IPS-NIHi7 (cell line): Measurements from ENCODE around the gene HEATR1.

Experiments used
- DNase-seq: peaks from one replicate; pipeline ENCODE4 v3.0.0; 2012; ENCODE audit warnings: mixed read lengths; ENCODE audit errors: extremely low spot score

The HEATR1 gene

DNA sequence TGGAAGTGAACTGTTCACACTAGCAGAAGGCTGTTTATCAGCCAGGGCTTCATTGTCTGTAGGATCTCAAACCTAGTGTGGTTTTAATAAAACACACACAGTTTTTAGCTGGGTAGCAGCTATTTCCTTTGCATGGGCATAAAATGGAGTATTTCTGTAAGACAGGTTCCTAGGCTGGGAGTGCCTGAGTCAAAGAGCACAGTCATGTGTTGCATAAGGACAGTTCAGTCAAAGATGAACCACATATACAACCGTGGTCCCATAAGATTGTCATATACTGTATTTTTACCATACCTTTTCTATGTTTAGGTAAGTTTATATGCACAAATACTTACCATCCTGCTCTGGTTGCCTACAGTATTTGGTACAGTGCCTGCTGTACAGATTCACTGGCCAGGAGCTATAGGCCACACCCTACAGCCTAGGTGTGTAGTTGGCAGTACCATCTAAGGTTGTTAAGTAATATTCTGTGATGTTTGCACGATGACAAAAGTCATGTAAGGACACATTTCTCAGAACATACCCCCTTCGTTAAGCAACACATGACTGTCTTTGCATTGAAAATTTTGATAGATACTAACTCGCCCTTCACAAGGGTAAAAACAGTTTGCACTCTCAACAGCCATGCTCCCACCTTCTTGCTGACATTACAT, 63.4 kb downstream of the HEATR1 start:
- DNase-seq, result no peak

DNA sequence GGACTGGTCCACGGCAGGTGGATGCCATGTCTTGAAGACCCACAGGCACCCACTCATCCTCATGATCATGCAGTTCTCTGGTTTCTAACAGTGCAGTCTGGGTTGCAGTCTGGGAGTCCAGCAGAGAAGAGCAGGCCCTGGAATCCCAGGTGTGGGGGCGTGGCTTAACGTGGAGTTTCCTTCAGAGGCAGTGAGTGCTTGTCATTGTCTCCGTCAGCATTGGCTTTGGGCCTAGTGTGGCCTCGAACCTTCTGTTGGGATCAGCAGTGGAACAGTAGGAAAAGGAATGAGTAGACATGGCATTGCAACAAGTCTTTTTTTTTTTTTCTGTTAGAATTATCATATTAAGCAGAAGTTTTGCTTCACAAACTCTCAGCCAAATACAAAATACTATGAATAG, 67.8 kb downstream of the HEATR1 start:
- DNase-seq, result no peak

DNA sequence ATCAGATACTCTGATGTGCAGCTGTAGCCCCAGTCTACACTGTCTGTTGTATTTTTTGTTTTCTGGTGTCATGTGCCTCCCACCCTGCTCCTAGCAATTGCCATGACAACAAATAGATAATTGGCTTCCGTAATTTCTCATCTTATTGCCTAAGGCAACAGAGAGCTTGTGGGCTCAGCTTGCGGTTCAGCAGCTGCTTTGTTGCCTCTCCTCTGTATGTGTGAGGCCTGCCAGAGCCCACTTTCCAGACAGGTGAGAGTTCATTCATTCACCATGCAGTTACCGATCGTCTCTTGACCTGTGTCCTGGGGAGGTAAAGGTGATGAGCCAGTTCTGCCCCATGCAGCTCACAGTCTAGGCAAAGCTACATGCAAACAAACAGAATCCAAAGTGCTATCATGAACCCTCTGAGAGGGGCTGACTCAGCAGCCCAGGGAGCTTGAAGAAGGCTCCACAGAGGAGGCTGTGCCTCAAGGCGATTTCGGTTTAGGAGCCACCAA, 68.6 kb downstream of the HEATR1 start:
- no peak for DNase-seq

DNA sequence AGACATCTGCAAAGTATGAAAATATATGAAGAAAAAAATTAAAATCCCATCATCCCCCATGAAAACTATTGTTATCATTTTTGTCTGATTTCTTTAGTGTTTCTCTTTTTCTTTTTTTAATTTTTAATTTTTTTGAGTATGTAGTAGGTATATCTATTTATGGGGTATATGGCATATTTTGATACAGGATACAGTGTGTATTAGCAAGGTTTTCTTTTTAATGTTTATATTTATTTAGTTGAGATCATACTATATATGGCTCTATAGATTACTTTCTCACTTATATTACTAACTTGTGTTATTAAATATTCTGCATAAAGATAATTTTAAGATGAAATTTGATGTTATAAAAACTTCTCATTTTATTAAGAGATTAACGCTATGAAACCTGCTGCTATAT, 69.1 kb downstream of the HEATR1 start:
- DNase-seq, result no peak

DNA sequence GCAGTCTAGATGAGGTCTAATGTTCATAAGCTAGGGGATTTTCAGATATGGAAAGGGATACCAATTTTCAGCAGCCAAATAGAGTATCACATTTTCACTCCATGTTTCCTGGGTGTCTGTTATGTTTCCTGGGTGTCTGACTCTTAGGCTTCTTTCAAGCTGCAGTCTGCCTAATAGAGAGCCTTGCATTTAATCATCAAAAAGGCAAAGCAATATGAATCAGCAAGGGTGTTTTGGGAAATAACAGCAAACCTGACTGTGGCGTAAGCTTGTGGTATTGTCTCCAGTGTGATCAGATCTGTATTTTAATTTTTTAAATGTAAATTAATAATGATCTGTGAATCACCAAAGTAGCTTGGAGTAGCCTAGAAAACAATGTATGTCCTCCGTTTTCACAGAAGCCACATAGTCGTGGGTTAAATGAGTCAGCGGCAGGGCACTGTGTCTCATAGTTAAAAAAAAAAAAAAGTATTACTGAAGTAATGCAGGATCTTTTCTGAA, 70.1 kb downstream of the HEATR1 start:
- no peak for DNase-seq

DNA sequence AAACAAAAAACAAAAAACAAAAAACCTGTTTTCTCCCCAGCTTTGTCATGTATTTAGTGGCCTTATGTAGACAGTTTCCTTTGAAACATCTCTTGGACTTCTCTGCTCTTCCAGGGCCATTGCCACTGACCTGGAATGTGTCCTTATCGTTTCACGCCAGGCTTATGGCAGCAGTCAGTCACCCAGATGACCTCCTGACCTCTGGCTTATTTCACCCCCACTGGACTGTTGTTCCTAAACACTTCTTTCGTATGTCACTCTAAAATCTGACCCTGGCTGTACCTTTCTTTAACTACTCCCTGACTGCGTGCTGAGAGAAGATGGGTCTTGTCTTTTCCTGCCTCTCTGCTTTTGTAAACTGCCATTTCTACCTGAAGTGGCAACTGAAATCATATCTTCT, 71.5 kb downstream of the HEATR1 start:
- DNase-seq, result no peak

DNA sequence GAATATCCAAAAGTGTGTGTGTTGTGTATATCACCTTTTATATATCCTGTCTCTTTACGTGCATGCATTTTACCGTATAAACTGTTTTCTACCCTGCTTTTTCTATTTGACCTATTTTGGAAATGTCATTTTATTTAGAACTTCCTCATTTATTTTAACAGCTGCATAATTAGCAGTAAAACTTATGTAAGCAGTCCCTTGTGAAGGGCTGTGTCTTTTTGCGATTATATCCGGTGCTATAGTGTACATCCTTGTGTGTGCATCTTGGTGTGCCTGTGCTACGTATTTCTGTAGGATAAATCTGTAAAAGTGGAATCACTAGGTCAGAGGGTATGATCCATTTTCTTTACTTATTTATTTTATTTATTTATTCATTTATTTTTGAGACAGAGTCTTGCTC, 73.4 kb downstream of the HEATR1 start:
- no peak for DNase-seq

DNA sequence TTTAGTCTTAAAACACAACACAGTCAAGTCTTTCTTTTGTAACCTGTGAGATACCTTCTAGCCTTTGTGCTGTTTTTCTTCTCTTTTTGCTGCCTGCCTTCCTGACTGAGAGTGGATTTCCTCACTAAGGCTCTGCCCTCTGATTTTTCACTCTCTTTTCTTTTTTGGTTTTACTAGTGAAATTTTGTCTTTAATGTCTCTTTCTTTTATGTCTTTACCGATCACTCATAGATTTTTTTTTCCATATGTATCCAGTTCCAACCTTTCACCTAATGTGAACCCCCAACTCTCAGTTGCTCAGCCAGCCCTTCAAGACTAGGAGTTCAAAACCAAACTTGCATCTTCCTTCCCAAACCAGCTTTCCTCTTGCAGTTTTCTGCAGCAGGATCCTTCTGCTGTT, 74.0 kb downstream of the HEATR1 start:
- no peak for DNase-seq

DNA sequence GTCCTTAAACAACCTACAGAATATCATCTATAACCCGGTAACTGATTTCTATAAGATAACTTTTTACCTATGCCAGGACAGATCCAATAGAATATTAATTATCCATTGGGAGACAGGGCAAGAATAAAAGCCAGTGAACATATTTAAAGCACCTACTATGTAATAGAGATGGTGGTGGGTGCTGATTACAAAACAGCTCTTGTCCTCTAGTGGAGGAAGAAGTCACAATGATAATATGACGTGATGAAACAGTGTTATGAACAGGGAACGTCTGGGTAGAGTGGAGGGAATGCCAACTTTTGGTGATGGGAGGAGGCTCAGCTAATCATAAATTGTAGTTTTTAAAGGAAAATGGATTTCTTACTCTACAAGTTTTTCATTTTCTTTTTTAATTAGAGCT, 78.2 kb downstream of the HEATR1 start:
- no peak for DNase-seq

DNA sequence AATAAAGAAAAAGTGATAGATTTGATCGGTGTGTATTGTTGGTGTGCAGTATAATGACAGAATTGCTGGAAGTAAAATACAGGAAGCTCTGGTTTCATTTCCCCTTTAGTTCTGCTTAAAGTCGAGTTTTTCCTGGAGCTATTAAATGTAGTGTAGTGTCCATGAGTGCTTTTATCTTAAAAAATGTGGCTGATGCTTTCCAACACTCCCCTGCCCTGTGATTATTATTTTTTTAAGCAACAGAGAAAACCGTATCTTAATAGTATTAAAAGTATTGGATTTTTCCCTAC, 79.5 kb downstream of the HEATR1 start:
- no peak for DNase-seq

DNA sequence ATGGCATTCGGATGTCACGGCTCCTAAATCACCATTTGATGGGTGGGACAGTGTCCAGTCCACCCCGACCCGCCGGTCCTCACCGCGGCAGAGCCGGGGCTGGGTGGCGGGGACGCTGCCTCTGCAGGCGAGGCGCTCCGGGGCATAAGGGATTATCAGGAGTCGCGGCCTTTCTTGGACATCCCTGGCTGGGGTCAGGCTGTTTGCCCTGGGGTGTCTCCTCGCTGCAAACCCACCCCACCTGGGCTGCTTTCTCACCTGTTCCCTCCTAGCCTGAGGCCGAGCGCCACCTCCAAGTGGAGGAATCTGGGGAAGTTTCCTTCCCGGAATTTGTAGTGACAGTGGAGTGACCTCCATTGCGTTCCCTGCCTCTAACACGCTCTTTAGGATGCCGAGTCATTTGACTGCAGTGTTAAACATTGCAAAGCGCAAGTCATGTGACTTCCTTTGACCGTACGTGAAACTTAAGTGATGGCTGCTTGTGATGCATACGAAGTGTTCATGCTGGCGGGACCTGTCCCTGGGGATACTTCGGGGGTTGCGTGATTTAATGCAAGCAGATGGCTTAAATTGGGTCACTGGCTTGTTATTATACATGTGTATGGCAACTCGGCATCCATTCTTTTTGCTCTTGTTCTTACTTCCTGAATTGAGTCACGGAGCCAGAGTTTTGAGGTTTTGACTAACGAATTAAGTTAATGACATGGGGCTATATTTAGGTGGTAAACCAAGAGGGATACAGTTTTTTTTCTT, 80.0 kb downstream of the HEATR1 start:
- peak; percentile 66 for DNase-seq

DNA sequence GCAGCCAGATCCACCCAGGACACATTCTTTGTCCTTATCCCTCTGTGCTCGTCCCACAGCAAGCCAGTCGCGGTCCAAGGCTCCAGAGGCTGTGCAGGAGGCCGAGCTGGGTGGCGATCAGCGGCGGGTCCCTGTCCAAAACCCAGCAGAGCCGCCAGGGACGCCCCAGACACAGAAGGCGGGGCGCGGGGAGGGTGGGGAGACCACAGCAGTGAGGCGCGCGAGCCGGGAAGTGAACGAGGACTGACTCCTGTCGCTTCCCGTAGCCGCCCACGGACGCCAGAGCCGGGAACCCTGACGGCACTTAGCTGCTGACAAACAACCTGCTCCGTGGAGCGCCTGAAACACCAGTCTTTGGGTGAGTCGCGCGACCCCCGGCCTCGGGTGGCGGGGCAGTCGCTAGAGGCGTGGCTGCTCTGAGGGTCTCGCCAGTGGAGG, 80.6 kb downstream of the HEATR1 start, which contains the start of gene LGALS8:
LGALS8 (plus strand) TSS at position 279 of the 438 bp plus-strand sequence. CDS start 2,089 bp downstream, outside the sequence.
- DNase-seq, result peak; percentile 70

DNA sequence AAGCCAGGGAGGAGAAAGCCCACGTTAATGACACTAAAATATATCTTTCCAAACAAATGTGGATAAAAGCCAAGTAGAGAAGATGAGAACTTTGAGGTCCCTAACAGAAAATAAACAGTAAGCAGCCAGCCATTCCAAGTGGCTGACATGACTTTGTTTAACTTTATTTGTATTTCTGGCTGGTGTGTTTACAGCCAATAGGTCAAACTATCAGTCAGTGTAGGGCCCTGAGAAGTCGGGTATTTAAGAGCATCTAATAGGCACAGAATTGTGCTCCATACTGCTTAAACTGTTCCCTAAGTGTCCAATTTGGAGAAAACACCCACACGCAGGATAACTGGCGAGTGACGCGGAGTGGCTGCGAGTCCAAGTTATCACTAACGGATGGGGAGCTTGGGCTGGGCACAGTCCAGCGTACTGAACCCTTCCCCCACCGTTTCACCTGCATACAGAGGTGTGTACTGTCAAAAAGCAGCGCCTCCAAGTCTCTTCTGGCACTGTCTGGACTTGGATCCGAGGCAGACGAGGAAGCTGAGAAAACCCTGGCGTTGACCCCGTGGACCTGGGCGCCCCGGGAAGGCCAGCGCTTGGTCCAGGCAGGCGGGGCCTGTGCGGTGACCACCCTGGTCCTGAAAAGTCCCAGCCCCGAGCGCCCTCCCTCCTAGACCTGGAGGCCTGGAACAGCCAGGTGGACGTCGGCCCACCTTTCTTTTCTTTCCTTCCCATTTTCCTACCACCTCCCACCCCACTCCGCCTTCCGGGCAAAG, 81.2 kb downstream of the HEATR1 start:
- DNase-seq, result peak; percentile 48

DNA sequence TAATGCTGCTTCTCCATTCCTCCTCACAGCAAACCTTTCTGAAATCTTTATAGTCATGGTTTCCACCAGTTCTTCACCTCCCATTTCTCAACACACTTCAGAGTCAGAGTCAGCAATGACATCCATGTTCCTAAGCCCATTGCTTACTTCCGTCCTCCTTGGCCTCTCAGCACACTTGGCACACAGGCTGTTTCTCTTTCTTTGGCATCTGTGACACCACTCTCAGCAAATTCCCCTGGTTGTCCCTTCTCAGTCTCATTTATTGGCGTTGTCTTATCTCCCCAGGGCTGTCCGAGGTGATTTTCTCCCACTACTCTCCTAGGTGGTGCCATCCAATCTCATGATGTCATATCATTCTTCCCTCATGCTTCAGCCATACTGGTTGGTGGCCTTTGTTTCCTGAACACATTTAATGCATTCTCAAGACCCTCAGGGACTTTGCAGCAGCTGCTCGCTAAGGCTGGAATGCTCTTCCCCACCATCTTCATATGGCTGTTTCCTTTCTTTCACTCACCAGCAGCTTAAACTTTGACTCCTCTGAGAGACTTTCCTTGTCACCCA, 83.8 kb downstream of the HEATR1 start:
- no peak for DNase-seq

DNA sequence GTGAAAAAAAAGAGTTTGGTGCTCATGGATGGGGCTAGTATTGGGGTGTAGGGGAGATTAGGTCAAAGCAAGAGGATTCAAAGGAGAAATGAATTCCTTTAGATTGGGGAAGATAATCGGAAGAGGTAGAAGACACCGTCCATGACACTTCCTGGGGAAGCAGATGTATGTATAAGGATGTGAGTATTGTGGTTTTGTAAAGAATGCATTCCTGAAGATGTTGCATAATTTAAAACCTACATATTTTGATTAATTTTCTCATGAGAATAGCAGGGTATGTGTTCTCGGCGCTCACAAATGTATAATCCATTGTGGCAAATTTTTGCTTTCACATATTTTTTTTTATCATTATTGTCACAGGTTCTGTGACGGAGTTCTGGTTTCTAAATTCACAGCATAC, 86.0 kb downstream of the HEATR1 start:
- DNase-seq, result no peak

DNA sequence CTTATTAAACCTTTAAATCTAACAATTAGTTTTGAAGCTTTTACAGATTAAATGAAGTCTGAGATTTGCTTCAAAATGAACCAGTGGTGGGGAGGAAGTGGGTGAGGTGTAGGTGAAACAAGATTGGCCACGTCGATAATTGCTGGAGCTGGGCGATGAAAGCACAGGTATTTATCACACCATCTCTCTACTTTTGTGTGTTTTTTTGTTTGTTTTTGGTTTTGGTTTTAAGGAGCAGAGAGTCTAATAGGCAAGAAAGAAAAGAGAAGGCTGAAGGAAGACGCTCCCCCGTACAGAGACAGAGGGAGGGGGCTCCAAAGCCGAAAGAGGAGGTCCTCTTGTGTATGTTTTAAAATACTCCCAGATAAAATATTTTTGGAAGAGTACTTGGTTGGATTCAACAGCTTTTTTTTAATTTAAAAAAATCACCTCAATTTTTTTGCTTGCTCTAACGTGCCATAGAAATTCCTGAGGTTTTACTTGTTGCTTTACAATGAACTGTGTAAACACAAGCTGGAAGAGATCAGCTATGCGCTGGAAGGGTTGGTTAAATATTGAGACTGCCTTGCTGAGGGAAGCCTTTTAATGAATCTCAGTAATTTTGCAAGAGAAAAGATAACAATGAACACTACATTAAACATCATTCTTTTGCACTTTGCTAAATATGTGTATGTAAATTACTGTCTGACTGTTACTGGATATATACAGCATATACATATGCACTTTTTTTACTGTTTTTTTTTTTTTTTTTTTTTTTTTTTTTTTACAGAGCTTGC, 87.2 kb downstream of the HEATR1 start:
- no peak for DNase-seq

DNA sequence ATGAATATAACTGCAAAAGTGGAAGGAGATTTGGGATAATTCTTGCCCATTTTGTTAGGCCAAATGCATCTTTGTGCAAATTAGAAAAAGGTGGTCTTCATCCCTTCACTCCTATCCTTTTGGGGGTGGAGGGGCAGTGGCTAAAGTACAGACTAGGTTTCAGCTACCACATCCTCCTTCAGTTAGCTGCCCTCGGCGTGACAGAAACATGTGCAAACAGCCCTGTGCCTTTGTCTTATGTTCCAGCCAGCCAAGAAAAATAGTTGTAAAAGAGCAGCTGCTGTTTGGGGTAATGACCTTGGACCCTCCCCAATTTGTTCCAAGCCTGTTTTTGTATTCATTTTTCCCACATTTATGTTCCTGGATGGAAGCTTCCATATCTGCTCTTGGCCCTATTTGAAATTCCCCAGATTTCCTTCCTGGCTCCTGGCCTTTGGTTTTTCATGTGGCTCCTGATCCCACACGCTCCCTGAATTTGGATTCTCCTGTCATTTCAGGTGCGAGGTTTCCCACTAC, 88.8 kb downstream of the HEATR1 start:
- no peak for DNase-seq

DNA sequence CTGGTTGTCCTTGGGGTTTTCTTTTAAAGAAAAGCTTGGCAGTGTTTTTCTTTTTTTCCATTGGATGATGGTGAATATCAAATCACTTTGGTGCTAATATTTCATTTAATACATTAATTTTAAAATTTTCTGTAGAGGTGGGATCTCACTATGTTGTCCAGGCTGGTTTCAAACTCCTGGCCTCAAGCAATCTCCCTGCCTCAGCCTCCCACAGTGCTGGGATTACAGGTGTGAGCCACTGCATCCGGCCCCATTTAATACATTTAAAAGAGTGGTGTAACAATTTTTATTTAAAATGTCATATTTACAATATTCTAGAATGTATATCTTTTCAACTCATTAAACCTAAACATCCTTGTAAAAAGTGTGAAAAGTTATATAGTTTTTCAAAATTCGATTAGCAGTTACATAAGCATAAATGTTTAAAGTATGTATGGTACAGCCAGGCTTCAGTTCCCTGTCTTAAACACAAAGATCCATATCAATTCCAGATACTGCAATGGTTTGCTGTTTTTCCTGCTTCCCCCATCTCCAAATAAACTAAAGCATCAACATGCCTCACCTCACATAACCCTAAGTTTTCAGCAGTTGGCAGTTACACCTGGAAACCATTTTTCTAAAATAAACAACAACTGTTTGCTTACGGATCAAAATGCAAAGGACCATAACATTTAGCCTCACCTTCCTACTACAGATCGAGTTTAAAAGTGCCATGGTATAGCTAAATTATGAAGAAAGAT, 89.4 kb downstream of the HEATR1 start:
- DNase-seq, result no peak

DNA sequence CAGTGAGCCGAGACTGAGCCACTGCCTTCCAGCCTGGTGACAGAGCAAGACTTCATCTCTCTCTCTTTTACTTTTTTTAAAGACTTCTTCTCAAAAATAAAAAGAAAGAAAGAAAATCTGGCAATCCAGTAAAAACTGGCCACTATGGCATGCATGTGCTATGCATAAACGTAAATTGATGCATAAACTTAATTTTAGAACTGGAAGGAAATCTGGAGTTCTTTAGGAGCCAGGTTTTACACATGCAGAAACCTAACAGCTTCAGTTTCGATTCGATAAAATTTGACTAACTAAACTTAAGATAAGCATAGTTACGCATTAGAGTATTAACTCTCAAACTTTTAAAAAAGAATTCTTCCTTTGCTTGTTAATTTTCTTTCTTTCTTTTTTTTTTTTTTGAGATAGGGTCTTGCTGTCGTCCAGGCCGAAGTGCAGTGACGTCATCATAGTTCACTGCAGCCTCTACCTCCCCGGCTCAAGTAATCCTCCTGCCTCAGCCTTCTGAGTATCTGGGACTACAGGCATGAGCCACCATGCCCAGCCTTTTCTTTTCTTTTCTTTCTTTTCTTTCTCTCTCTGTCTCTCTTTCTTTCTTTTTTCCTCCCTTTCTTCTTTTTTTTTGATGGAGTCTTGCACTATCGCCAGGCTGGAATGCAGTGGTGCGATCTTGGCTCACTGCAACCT, 92.4 kb downstream of the HEATR1 start:
- no peak for DNase-seq
